Activated CD8-positive, alpha-beta memory T cell treated with anti-CD3 and anti-CD28 coated beads, Interleukin-2, amount 50 U/mL, for 24 hours (primary cell): ENCODE measurements around the gene DEFB116.
"Not testable (repeated sequence)": the region's sequence is repeated elsewhere in the genome, so short reads cannot be mapped to it uniquely, and the experiment has no call there.

ENCODE experiments used
- DNase-seq: peaks from one replicate; pipeline ENCODE4 v3.0.0-alpha.2; 2020; ENCODE audit errors: extremely low read depth

The DEFB116 gene, protein sequence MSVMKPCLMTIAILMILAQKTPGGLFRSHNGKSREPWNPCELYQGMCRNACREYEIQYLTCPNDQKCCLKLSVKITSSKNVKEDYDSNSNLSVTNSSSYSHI

DNA sequence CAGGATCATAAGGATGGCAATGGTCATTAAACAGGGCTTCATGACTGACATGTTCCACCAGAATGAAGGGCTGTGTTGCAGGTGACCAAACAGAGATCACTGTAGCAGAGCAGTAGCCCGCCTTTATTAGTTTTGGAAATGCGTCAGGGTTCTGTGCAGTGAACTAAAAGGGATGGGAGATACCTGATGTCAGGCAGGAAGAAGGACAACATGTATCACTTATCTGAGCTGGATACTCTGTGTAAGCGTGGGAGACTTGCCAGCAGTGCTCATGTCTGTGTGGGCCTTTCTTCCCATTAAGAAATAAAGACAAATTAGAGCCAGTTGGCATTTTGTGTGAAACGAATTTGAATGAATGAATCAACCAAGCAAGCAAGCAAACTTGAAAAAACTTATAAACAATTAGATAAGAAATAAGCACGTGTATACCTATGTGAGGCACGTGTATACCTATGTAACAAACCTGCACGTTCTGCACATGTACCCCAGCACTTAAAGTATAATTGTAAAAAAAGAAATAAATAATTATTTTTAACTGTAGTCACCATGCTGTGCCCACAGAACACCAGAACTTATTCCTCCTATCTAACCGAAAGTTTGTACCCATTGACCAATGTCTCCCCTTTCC is at the start of gene DEFB116:
DEFB116 (minus strand) TSS at position 51 of the 628 bp plus-strand sequence; CDS start at position 51, 0 bp downstream.
- DNase-seq: no peak

DNA sequence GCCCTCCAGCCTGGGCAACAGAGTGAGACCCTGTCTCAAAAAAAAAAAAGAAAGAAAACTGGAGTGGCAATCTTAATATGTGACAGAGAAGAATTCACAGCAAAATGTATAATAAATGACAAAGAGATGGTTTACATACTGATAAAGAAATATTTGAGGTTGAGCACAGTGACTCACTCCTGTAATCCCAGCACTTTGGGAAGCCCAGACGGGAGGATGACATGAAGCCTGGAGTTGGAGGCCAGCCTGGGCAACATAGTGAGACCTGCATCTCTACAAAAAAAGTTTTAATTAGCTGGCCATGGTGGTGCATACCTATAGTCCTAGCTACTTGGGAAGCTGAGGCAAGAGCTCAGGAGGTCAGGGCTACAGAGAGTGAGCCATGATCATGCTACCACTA is 47.6 kb upstream of the DEFB116 start:
- DNase-seq: no peak

DNA sequence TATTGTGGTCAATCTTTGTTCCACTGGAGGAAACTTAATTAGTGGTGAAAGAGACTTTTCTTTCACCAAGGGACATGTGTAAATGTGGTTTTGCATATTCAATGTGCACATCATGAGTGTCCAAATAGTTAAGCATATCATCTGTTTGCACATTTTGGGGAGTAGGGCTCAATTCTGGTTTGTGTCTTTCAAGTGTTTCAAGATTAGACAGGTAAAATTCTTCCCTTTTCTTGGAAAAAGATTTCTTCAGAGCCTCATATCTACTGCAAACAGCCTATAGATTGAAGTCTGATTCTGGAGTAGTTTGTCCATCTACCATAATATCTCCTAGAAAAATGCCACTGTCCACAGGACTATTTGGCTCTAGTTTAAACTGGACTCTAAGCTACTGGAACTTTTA is 33.1 kb upstream of the DEFB116 start:
- DNase-seq: no peak

DNA sequence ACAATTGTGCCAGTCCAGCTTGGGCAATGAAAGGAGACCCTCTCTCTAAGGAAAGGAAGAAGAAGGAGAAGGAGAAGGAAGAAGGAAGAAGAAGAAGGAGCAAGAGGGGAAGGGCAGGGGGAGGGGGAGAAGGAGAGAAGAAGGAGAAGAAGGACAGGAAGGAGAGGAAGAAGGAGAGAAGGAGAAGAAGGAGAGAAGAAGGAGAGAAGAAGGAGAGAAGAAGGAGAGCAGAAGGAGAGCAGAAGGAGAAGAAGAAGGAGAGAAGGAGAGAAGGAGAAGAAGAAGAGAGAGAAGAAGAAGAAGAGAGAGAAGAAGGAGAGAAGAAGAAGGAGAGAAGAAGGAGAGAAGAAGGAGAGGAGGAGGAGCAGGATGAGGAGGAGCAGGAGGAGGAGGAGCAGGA is 22.5 kb upstream of the DEFB116 start:
- no peak for DNase-seq

DNA sequence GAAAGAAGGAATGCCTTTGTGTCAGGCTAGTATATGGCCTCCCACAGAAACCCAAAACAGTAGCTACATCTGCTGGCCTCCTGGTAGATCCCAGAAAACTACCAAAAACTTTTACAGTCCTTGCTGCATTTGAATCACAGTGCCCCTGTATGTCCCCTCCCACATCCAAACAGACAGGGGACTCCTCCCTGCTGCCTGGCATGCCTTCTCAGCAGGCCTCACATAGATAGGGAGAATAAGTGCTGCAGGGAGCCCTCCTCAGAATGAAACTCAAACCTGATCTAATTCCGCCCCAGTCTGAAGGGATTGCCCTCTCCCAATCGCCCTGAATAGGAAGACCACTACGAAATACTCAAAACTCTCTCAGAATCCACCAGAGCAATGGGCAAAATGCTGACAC is 14.1 kb upstream of the DEFB116 start:
- no peak for DNase-seq

DNA sequence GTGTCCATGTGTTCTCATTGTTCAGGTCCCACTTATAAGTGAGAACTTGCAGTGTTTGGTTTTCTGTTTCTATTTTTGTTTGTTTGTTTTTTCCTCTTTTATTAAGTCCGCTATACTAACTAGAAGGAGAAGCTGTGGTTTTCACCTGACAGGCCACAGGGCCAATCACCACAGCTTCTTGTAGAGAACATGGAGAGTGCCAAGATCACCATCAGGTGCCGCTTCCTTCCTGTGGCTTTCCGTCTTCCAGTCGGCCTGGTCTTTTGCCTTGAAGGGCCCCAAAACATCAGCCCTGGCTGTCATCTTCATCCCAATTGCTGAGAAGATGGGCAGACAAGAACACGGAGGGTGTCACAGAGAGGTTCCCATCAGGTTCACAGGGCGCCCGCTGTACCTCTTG is 23.4 kb downstream of the DEFB116 start:
- not testable (repeated sequence) for DNase-seq

DNA sequence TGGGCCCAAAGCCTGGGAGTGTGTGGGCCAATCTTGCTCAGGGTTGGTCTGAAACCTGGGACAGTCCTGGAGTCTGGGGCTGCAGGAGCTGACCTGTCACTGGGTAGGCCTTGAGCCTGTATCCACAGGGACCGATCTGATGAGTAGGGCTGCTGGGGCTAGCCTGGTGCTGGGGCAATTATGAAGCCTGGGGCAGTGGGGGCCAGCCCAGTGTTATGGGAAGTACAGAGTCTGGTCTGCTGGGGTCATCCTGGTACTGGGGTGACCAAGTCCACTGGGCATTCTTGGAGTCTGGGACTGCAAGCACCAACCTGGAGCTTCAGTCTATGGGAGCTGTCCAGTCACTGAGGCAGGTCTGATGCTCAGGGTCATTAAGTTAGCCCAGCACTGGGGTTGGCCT is 30.2 kb downstream of the DEFB116 start:
- no peak for DNase-seq

DNA sequence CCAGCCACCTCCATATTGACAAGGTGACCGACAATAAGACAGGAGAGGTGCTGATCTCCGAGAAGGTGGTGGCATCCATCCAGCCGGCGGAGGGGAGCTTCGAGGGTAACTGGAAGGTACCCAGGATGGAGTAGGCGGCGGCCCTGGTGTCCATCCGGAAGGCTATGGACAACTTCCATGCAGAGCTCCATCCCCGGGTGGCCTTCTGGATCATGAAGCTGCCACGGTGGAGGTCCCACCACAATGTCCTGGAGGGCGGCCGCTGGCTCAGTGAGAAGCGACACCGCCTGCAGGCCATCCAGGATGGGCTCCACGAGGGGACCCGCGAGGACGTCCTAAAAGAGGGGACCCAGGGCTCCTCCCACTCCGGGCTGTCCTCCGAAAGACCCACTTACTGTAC is 33.9 kb downstream of the DEFB116 start:
- DNase-seq: no peak

DNA sequence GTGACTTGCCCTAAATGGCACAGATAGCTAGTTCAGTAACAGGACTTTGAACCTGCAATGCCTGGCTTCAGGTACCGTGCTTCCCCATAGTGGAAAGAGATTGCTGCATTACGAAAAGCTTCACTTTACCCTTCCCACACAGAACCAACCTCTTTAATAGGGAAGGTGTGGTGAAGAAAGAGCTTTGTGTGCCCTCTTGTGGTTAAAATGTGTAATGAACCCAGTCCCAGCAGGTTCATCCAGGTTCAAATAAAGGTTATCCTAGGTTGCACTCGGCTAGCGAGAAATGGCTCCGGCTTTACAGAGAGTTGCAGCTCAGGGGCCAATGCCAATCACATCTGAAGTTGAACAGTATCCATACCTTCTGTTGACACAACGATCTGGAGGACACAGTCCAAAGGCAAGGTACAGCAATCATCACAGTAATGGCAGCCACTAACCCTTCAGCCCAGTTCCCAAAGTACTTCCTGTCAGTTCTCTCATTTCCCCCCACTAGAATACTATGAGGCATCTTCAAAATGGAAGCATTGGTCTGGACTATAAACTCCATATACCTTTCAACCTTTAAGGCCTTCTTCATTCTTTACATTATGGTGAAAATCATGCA is 48.0 kb downstream of the DEFB116 start:
- DNase-seq: no peak

DNA sequence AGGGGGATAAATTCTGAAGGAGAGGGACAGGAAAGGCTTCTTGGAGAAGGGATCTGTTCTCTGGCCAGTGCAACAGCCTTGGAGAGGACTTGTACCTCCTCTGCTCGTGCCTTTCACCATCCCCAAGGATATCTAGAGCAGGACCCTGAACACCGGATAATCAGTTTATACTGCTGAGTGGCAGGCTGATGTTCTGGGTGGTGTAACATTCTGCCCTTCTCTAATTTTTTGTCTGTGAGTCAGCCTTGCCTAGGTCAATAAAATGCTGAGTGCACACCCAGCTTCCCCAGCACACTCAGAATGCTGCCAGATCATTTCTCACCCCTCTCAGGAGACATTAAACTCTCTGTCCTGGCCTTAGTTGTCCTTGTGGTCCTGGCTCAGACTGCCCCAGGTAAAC is 51.0 kb downstream of the DEFB116 start, which contains the start of gene DEFB115:
DEFB115 (plus strand) TSS at position 301 of the 400 bp plus-strand sequence; CDS start at position 301, 0 bp downstream.
- no peak for DNase-seq

DNA sequence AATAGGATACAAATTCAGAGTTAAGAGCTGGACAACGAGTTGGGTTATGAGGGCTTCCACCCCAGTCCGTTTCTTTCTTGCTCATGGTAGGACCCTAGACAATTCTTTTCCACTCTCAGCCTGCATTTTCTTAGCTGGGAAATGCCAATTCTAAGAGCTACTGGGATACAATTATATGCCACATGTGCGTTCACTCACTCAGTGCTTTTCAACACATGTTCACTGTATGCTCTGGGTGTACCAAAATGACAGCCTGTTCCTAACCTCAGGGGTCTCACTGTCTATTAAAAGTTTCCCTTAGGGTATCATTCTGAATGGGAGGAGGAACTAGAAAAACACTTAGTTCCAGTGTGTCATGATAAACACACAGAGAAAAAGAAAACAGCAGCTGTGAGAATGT is 51.4 kb downstream of the DEFB116 start:
- no peak for DNase-seq
